DMS 273 (cell line): Measurements from ENCODE around the gene ACAP2.

Experiments used
- DNase-seq: peaks from one replicate; lab custom pipeline; 2025; ENCODE audit not compliant: unreplicated experiment; lab: John Stamatoyannopoulos, UW

Gene ACAP2

DNA sequence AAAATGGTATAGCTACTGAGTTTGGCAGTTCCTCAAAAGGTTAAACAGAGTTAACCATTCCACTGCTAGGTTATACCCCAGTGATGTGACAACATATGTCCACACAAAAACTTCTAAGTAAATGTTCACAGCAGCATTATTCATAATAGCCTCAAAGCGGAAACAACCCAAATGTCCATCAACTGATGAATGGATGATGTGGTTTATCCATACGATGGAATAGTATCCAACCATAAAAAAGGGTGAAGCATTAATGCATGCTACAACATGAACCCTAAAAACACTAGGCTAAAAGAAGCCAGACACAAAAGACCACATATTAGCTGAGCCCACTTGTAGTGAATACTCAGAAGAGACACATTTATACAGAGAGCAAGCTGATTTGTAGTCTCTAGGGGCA, 180.9 kb downstream of the ACAP2 start:
- DNase-seq = no peak

DNA sequence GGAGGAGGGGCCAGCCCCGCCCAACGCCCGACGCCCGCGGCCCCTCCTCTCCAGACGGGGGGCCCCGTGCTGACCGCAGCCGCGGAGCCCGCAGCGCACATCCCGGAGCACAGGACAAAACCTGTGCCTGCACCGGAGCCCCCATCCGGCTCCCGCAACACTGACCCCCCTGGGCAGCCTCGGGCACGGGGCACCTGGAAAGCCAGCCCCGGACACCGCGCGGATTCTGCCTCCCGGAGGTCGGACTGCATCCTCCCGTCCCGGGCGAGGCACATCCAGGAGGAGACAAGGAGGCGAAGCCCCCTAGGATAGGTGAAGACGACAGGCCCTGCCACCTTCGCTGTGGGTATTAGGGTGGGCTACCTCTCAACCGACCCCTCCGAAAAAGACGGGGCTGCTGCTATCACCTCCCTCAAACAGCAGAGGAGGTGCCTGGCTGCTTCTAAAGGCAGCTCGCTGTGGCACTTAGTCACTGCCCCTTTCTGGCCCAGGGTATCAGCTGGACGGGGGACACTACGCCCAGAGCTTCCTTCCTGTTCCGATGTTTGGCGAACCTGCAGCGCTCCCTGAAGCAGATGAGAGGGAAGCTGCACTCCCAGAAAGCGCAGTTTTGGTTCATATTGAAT, 182.4 kb downstream of the ACAP2 start:
- DNase-seq = peak; percentile 67

DNA sequence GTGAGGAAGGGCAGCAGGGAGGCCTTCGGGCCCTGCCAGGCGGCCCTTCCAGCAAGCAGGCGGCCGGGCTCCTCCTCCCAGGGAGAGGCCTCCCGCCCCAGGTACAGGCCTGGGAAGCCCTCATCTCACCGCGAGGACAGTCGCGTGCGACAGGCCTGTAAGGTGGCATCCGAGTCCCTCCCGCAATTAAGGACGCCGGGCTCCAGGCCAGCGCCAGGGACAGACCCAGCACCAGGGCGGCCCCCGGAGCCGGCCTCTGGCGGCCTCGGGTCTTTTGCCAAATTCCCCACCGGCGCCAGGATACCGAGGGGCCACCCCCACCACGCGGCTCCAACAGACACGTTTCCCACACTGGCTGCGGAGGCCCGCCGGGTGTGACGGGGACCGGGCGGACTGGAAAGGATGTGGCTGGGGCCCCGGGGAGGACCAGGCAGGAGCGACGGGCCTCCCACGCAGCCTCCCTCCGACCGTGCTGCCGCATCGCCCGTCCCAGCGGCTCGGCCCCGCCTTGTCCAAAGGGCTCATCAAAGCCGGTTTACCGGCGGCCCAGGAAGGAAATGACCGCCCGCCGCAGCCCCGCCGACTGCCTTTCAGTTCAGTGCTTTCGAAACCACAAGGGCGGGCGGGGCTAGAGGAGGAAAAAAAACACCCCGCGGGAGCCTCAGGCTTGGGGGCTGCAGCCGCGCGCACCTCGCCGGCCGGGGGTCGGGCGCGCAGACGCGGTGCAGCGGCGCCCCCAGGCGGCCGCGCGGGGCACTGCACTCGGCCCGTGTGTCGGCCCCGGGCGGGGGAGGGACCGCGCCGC, 183.1 kb downstream of the ACAP2 start:
- DNase-seq = peak; percentile 98

DNA sequence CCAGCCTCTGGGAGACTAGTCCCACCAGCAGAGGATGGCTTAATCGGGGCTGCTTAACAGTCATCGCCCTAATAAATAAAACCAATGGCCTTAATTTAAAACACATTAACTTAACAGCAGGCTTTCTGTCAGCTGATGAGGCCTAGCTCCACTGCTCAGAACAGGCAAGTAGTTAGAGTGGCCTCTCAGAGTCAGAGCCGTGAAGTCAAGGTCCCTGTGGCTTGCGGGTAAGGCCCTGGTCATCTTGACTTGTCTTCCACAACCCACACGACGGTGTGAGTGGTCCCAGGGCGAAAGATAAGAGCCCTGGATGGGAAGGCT, 183.7 kb downstream of the ACAP2 start:
- DNase-seq = no peak

DNA sequence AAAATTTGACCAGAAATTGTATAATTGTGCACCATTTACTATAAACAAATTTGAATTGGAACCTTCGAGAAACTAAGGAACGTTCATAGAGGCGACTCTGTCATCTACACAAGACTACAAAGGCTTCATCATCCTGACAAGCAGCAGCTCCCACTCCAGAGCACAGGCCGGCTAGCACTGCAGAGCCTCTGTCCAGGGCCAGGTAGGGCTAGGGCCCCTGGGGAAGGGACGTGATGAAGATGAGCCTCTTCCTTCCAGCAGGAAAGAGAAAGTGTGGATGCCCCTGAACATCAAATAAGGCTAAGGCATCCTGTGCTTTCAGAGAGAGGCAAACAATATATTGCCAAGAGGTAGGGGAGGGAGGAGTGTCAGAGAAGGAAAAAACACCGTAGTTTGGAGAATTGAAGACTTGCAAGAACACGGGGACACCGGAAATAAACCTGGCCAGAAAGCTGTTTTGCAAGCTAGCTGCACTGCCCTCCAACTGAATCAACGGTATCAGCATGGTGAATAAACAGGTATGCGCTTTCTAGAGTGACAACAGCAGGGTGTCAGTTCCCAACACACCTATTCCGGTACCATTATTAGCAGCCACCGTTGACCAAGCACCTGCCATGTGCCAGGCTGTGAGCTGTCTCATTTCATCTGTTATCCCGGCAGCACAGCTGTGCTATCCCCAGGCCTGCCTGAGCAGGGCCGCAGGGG, 184.2 kb downstream of the ACAP2 start:
- DNase-seq = peak; percentile 86

DNA sequence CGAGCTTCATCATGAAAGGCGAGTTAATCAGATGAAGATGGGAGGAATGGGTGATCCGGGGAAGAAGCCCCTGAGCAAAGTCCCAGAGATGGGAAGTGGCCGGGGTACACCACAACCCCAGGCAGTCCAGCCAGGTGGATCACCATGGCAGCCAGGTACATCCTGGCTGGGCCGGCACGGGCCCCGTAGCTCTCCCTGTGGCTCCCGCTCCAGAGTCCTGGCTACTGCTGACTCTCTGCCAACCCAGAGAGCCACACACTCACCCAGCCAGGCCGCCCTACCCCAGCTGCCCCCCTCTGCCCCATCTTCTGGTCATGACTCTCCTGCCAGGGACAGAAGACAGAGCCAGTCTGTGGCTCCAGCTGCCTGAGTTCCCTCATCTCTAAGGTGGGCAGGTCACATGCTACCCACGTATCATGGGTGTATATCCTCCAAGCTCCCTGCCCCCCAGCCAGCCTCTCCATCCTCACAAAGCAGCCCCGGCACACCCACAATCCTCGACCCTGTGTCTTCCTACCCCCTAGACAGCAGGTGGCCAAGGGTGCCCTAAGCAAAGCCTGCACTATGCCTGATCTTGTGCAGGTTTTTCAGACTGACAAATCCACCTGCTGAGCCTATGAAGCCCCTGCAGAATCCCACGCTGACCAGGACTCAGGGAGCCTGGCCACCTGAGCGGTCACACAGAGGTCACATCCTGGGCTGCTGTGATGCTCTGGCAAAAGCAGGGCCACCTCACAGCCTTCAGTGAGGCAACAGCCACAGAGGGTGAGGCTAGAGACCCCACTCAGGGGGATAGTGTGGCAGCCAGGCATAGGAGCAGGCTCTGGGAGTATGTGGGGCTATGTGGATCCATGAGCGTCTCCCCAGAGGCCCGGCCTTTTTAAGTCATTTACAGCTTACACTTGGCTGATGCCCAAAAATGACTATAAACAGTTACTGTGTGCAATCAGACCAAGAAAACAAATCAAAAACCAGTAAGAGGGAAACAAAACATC, 185.1 kb downstream of the ACAP2 start:
- peak; percentile 57 for DNase-seq

DNA sequence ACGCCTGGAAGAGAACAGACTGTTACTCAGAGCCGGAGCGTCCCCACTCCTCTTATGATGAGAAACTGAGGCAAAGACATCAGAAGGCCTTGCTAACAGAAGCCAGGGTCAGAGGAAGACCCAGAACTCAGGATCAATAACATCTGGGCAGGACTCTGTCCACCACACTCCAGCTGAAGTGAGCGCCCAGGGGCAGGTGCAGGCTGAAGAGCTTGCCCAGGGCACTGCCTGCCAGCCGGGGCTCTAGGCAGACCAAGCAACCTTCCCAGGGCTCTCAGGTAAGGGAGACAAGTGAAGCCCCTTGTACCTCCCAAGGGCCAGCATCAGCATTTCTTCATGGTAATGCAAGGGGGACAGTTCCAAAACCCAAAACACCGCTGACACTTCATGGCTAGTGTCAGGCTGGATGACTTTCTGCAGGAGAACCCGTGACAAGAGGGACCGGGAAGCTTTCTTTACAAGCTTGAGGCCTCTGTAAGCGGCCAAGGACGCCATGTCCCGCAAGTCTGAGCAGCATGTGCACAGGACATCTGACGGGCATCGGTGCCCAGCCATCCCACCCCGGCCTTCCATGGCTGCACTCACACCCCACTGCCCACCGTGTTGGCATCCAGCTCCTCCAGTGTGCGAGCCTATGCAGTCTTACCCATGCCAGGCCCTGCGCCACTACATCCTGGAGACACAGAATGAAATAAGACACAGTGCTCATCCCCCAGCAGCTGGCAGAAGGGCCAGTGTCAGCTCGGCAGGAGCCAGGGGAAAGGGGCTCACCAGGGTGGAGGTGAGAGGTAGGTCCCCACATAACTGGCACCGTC, 186.0 kb downstream of the ACAP2 start:
- DNase-seq = no peak

DNA sequence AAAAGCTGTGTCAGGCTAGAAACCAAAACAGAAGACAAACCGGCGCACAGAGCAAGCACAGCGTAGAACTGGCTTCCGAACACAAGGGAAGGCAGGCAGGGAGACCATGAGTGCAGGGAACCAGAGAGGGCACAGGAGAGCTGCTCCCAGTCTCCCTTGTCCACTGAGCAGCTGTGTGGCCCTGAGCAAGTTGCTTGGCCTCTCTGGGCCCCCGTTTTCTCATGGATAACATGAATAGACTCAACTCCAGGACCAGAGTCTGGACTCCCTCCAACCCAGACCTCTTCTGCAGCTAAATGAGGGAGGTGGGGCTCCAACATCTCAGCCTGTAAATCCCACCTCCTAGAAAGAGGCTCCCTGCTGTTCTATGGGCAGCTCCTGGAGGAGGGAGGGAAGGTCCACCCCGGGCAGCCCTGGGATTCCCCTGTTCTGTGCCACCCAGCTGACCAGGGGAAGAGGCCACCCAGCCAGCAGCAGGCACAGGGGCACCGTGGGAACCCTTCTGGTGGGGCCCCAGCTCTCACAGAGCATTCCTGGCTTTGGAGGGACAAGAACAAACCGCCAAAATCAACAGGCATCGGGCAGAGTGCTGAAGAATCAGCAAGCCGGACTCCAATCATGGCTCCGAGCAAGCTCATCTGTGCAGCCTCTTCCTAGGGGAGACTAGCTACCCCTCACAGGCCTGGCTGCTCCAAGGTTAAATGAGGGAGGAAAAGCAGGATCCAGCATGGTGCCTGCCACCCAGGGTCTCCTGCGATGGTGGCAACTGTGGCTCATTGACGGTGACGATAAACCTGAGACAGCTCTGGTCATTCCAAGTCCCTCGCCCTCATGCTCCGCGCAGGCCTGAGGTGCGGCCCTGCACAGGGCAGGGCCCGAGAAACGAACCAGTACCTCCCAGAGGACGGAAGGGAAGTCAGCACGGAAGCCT, 187.0 kb downstream of the ACAP2 start:
- peak; percentile 56 for DNase-seq

DNA sequence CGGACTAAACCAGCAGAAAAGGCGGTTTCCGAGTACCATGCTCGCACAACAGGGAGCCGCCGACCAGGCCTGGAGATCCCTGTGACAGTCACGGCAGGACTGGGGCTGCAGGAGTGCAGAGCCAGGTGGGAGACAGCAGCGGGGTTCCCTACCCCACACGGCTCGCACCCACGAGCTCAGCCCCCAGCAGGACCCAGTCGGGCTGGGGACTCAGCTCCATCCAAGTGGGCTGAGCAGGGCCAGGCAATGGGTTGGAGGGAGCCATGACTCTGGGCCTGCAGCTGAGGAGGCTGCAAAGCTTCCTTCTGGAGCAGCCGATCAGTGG, 187.7 kb downstream of the ACAP2 start:
- no peak for DNase-seq

DNA sequence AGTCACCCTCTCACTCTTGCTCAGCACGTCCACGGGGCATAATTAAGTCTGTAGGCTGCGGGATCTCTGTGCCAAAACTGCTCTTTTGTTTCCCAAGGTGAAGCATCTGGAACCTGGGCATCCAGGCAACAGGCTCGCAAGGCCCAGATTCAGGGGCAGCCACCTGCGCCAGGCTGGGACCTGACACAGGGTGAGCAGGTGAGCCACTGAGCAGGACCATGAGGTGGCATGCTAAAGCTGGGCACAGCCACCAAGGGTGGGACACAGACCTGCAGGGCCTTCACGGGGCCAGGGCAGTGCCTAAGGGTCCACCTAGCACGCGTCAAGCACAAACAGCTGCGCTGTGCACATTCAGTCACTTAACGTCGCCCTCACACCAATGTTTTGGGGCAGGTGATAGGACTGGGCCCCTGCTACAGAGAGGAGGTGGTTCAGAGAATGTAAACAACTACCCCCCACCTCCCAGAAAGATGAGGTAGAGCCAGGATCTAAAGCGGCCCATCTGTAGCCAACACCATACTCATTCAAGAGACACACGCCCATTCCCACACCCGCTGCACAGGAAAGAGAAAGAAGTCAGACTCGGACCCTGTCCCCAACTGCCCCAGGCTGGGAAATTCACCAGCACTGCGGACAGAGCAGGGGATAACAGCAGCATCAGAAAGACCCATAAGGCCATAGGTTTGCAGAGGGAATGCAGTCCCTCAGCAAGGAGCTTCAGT, 188.2 kb downstream of the ACAP2 start:
- DNase-seq = peak; percentile 79

DNA sequence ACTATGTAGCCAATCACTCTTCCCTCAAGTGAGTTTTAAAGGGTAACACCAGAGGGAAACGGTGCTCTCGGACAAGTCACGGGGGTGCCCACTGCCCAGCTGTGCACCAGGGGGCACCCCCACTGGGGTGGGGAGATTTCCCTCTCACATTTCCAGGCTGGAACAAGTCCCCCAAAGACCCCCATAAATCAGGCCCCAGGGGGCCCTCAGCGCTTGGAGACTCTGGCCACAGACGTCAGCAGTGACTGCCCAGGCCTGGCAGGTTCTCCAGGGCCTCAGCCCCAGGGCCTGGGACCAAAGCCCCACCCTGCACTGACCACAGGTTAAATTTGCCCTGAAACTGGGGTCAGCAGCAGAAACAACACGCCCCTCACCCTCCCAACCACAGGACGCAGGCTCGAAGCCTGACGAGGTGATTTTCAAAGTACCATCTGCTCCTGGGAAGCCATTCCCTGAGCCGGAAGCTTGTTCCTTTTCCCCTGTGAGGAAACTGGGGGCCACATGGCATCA, 188.8 kb downstream of the ACAP2 start:
- DNase-seq = peak; percentile 96

DNA sequence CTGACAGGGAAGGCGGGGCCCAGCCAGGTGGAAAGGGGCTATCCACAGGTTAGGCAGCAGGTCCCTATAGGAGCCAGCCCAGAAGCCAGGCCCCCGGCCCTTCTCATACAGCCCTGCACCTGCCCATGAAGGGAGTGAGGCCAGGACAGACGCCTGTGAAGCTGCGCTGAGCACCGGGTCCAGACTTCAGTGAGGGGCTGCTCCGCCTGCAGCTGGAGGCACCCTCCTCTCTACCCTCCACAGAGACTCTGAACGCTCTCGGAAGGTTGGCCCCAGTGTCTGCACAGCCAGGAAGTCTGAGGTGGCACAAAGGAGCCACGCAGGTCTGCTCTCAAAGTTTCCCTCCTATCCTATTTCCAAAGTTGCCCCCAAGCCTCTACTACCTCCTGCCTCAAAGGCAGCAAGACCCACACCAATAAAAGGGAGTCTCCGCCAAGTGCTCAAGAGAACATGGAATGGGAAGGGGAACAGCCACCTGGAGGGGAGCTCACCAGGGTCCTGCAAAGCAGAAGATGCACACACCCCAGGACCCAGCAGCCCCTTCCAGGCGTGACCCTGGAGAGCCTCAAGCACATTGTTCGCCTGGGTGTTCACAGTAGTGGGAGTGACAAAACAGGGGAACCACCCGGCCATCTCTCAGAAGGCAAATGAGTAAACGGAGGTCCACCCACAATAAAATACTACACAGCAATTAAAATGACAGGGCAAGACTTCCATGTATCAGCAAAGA, 191.3 kb downstream of the ACAP2 start:
- DNase-seq = no peak

DNA sequence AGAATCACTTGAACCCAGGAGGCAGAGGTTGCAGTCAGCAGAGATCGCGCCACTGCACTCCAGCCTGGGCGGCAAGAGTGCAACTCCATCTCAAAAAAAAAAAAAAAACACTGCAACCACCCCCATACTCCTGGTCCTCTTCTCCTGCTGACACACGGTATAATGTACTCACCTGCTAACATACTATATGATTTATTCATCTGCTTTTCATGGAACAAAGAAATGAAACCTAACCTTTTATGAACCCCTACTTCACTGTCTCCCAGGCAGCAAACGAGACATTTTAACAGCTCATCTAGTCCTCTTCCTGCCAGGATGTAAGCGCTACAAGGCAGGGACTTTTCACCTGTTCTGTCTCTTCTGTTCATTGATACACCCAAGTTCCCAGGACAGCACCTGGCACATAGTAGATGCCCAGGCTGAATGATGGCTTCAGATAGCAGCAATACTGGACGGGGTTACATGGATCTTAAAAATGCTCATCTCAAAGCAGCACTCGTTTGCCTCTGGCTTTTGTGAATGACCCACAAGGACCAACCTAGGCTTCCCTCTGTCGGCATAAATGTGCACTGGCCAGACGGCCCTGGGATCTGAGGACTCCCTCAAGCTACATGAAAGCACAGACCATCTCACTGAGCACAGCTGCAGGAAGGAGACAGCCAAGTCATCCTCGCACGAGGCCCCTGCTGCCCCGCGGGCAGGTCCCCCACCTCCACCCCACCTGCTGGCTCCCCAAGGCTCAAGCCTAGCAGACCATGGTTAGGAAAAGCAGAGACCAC, 192.2 kb downstream of the ACAP2 start:
- DNase-seq = peak; percentile 80

DNA sequence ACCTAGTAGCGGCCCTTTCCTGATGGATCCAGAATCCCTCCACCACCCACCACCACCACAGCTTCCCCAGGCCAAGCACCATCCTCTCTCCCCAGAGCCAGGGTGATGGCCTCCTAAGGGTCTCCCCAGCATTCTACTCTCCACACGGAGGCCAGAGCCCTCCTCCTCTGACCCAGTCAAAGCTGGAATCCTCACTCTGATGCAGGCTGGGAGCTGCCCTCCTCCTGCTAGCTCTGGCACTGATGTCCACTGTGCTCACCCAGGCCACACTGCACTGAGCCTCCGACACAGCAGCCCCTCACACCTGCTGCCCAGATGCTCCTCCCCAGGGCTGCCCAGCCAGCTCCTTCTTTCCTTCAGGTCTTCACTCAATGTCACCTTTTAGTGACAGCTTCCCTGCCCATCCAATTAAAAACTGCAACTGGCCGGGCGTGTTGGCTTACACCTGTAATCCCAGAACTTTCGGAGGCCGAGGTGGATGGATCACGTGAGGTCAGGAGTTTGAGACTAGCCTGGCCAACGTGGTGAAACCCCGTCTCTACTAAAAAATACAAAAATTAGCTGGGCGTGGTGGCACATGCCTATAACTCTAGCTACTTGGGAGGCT, 192.9 kb downstream of the ACAP2 start:
- no peak for DNase-seq

DNA sequence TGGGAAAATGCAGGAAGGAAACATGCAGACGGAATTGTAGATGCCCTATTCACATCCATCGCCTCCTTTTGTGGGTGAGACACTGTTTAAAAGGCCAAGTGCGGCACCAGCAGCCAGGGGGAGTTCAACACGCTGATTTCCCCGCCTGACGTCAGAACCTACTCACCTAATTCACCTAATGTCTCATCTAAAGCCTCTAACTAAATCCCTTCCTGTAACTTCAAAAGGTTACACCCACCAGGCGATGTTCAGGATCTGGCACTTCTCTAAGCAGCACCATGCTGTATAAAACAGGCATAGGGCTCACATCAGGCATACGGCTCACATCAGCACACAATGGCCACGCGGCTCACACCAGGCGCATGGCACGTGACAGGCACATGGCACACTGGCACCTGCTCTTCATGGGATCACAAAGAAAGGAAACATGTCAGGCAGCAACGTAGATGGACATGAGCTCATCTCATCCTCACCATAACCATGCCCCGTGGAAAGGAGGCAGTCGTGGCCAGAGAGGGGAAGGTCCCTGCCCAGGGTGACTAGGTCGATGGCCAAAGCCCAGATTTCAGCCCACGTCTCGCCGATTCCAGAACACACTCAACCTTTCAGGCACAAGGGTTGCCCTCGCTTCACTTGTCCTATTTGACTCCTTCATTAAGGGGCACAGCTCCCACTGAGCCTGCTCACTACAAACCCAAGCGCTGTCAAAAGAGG, 193.6 kb downstream of the ACAP2 start:
- no peak for DNase-seq

DNA sequence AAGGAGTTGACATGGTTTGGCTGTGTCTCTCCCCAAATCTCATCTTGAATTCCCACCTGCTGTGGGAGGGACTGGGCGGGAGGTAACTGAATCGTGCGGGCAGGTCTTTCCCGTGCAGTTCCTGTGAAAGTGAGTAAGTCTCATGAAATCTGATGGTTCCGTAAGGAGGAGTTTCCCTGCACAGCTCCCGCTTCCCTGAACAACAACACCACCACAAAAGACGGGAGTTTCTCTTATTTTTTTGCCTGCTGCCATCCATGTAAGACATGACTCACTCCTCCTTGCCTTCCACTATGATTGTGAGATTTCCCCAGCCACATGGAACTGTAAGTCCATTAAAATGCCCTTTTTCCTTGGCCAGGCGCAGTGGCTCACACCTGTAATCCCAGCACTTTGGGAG, 194.5 kb downstream of the ACAP2 start:
- DNase-seq = no peak
